ENCODE measurements around the gene EVX1. TPM values are rescaled to one million over a fixed set of nuclear protein-coding genes. Genes with fewer than 3 reads are reported as not detected.

Gene EVX1
- total and polyA plus RNA-seq, 2 of the 8 experiments (the other 6 are each of a cell fraction or from before 2014, with no cell fraction given): not detected

DNA sequence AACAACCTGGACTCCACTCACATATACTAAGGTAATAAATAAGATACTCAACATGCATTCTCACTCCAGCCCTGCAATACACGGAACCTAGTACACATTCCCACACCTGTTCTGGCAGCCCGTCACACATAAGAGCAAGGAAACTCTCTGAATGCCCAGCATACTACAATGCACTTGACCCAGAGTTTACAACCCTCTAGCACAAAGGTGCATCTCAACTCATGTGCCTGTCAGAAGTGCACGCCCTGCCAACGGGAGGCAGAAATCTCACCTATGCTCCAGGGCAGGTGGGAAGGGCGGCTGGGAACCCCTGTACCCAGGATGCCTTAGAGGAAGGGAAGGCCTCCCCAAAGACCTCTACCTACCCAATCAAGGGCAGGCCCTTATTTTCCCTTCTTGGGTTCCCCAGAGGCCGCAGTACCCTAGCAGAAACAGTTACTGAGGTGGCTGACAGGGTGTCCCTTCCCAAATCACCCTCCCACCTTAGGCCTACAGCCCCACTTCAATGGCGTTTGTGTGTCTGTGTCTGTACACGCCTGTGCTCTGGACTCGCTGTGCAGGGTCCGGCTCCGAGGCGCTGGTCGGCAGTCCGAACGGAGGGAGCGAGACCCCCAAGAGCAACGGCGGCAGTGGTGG is 2.0 kb downstream of the EVX1 start:
- H3K4me3 ChIP-seq (ENCODE audit: extremely low read depth in 1 of 4, insufficient read depth in 2 of 4, low read depth in 3 of 4, low read length in 4 of 4): peak overlapping the region in 1 of 4 experiments; percentile 46; a peak in 1 of 8 replicates
- no peak overlapping the region for H2AFZ ChIP-seq (ENCODE audit: low read length)
- no peak overlapping the region for H3K14ac ChIP-seq (ENCODE audit: insufficient read length)
- no peak overlapping the region for H3K9ac ChIP-seq (replicated peaks in 1 of 4; ENCODE audit: extremely low read depth in 1 of 4, low read depth in 3 of 4, low read length in 3 of 4)
- H3K4me2 ChIP-seq (ENCODE audit: insufficient read depth in 1 of 2, low read depth in 2 of 2, low read length in 2 of 2): peak overlapping the region in 1 of 2 experiments; percentile 61; a peak in 1 of 4 replicates
- H2BK120ac ChIP-seq (replicated peaks; ENCODE audit: low read depth, low read length): no peak overlapping the region
- no peak overlapping the region for H4K91ac ChIP-seq (replicated peaks; ENCODE audit: insufficient read length, low read length)
- peak in 1 of 2 experiments; percentile 63 for DNase-seq (ENCODE audit: low read depth in 1 of 2, low spot score in 2 of 2)
- no peak overlapping the region for H3K56ac ChIP-seq (replicated peaks; ENCODE audit: insufficient read length, low read depth, low read length)
- no peaks in the 10 kb centered on the region for H3K79me1 ChIP-seq (ENCODE audit: low read depth, low read length)
- H4K5ac ChIP-seq (ENCODE audit: insufficient read length, low read depth, low read length): no peak overlapping the region
- H3K79me2 ChIP-seq (ENCODE audit: control insufficient read depth in 1 of 2, insufficient read depth in 2 of 2, low read length in 2 of 2): no peaks in the 10 kb centered on the region
- H3K4ac ChIP-seq (replicated peaks; ENCODE audit: insufficient read length, low read depth, low read length): no peak overlapping the region
- peaks cover 99 to 100% (median 100%) of the 10 kb centered on the region in 4 experiments for H3K27me3 ChIP-seq (replicated peaks in 1 of 4; ENCODE audit: control insufficient read depth in 3 of 4, extremely low read depth in 1 of 4, insufficient read depth in 3 of 4, low read length in 3 of 4)
- H3K9me3 ChIP-seq (ENCODE audit: insufficient read depth in 2 of 2, low read depth in 1 of 2, low read length in 1 of 2): no peaks in the 10 kb centered on the region
- H4K20me1 ChIP-seq (replicated peaks in 1 of 2; ENCODE audit: control insufficient read depth in 1 of 2, insufficient read depth in 2 of 2, low read length in 2 of 2): peaks cover 39 to 53% of the 10 kb centered on the region in 2 experiments
- H2AK5ac ChIP-seq (ENCODE audit: low read depth, low read length): peak overlapping the region; percentile 2; the same call in 1 of the 2 replicates
- peak overlapping the region; percentile 8; the same call in 1 of the 2 replicates for H2BK15ac ChIP-seq (ENCODE audit: low read length)
- peak overlapping the region; percentile 77; the same call in 1 of the 2 replicates for H2BK12ac ChIP-seq (ENCODE audit: low read depth, low read length)
- H3K23me2 ChIP-seq (ENCODE audit: low read depth, low read length): peaks cover 3% of the 10 kb centered on the region; the same call in 1 of the 2 replicates
- FAIRE-seq: no peak
- H2BK20ac ChIP-seq (ENCODE audit: low read length): no peak overlapping the region
- H4K8ac ChIP-seq (ENCODE audit: extremely low read depth, insufficient read depth, low read length): no peak overlapping the region; the same call in 1 of the 2 replicates
- no peak overlapping the region for H3K23ac ChIP-seq (ENCODE audit: insufficient read length)
- CTCF ChIA-PET (ENCODE audit: partially characterized antibody): no interaction called here
- H3K4me1 ChIP-seq (replicated peaks in 1 of 4; ENCODE audit: control insufficient read depth in 3 of 4, insufficient read depth in 4 of 4, low read length in 3 of 4): peaks cover 7 to 50% (median 22%) of the 10 kb centered on the region in 4 experiments
- H3K36me3 ChIP-seq (ENCODE audit: control insufficient read depth in 2 of 4, insufficient read depth in 4 of 4, low read length in 3 of 4): peaks cover 0 to 18% (median 0%) of the 10 kb centered on the region in 4 experiments; a peak in 1 of 8 replicates
- H2BK5ac ChIP-seq (ENCODE audit: low read depth, low read length): no peak overlapping the region
- TF ChIP-seq RNF2 (IDR thresholded peaks at IDR 0.05; ENCODE audit: borderline replicate concordance, low read depth, low read length, missing control alignments, poor library complexity, severe bottlenecking): peak; percentile 4
- no peak for TF ChIP-seq RAD21 (IDR thresholded peaks at IDR 0.05 in 1 of 2, conservative IDR thresholded peaks at IDR 0.05 in 1 of 2; ENCODE audit: low read depth in 2 of 2, low read length in 2 of 2)
- no peak overlapping the region for H3K27ac ChIP-seq (ENCODE audit: low read depth, low read length)
- 14% methylated on average over 18 of the region's 18 CpGs; no CpG with 5 or more reads in 1 of the 2 experiments for WGBS, 2 experiments (ENCODE audit: extremely low coverage in 1 of 2, insufficient coverage in 1 of 2, insufficient read length in 1 of 2, insufficient replicate concordance in 2 of 2, low coverage in 1 of 2, low lambda C conversion rate in 2 of 2, missing lambda C conversion rate in 1 of 2)
- POLR2A ChIA-PET (ENCODE audit: partially characterized antibody): no interaction called here
- H3K18ac ChIP-seq (ENCODE audit: extremely low read depth, low read length): no peak overlapping the region

Data from H1 (cell line).